Activated B cell treated with CpG ODN at 0.5 μM for 24 hours (primary cell): ENCODE data around the gene TTC9. TPM values are rescaled to one million over a fixed set of nuclear protein-coding genes. Genes with fewer than 3 reads are reported as not detected.

ENCODE experiments used
- ATAC-seq: fragments of 200-7000 bp; cut with Tn5 transposase; one replicate; pipeline ENCODE4 v1.10.0; 2021; ENCODE audit warnings: low read depth, mild to moderate bottlenecking, moderate library complexity
- CTCF ChIA-PET: fragments of 350-600 bp; sonication (Branson Sonifier 250); formaldehyde crosslinking; loops from one replicate; lab custom pipeline; 2021; ENCODE audit warnings: antibody characterized with exemption; lab: Charles Lee
- POLR2A ChIA-PET: fragments of 350-600 bp; sonication (Branson Sonifier 250); formaldehyde crosslinking; loops from one replicate; lab custom pipeline; 2021; ENCODE audit warnings: antibody characterized with exemption; lab: Charles Lee
- DNase-seq: peaks from one replicate; pipeline ENCODE4 v3.0.0; 2022
- H3K27ac Mint-ChIP-seq: one replicate; pipeline ENCODE4 v1.8.0; 2020; ENCODE audit warnings: mixed read lengths
- H3K27me3 Mint-ChIP-seq: one replicate; pipeline ENCODE4 v1.8.0; 2021; ENCODE audit warnings: mixed read lengths
- H3K36me3 Mint-ChIP-seq: one replicate; pipeline ENCODE4 v1.8.0; 2021; ENCODE audit warnings: low read depth, mixed read lengths
- H3K4me1 Mint-ChIP-seq: one replicate; pipeline ENCODE4 v1.8.0; 2021; ENCODE audit warnings: mixed read lengths
- H3K4me3 Mint-ChIP-seq: one replicate; pipeline ENCODE4 v1.8.0; 2020; ENCODE audit warnings: mild to moderate bottlenecking, mixed read lengths
- H3K9me3 Mint-ChIP-seq: one replicate; pipeline ENCODE4 v1.8.0; 2020; ENCODE audit warnings: mixed read lengths
- CTCF ChIP-seq: fragments of 200-600 bp; IDR thresholded peaks from one replicate; pipeline ENCODE4 v1.8.0; 2022; ENCODE audit warnings: antibody characterized with exemption, mild to moderate bottlenecking
- intact Hi-C: fragments of 100-400 bp; cut with micrococcal nuclease; formaldehyde crosslinking; loops from one replicate; pipeline ENCODE4 v1.15.1; 2024
- total RNA-seq: library from RNA; stranded (reverse); gene quantifications from 2 replicates; pipeline ENCODE4 v1.2.3, GENCODE V29; 2022

The TTC9 gene
- total RNA-seq, 1 donor from 2014 or later = 12.4 TPM

- no peaks in the 10 kb centered on the region for H3K36me3 Mint-ChIP-seq
- intact Hi-C loops = loop anchor here (1.0 to 10.0 kb wide), 9 partner anchors 45 to 895 kb away; partner anchors contain the start of genes MED6 and SYNJ2BP
- peak overlapping the region; percentile 5 for H3K4me3 Mint-ChIP-seq
- CTCF ChIA-PET = interaction anchor here (0.7 to 9.9 kb wide), 18 partner anchors 11 to 172 kb away, joined by 3 to 124 read pairs (median 6); partner anchors contain the start of gene TTC9
- no peaks in the 10 kb centered on the region for H3K27me3 Mint-ChIP-seq
- TF ChIP-seq CTCF = peak; percentile 87
- peaks cover 31% of the 10 kb centered on the region for H3K4me1 Mint-ChIP-seq
- H3K27ac Mint-ChIP-seq = peak overlapping the region; percentile 2
- peak; percentile 22 for DNase-seq
- no peaks in the 10 kb centered on the region for H3K9me3 Mint-ChIP-seq
- POLR2A ChIA-PET = interaction anchor here (0.7 to 1.5 kb wide), 5 partner anchors 64 to 113 kb away, joined by 3 to 8 read pairs (median 6); partner anchors contain the start of gene TTC9
- peak; percentile 47 for ATAC-seq
Measured at GRCh38 chr14:70714055-70714550, 72.4 kb downstream of the TTC9 start.

GRCh38 chr14:70716483-70716882, 74.8 kb downstream of the TTC9 start:
- H3K9me3 Mint-ChIP-seq = no peaks in the 10 kb centered on the region
- no peak overlapping the region for H3K27ac Mint-ChIP-seq
- no peaks in the 10 kb centered on the region for H3K27me3 Mint-ChIP-seq
- DNase-seq (no peak), ATAC-seq (no peak)
- ChIA-PET POLR2A (interaction anchor here (0.6 kb wide), 1 partner anchor 74 kb away, joined by 3 read pairs; no protein-coding TSS in a partner anchor), CTCF (interaction anchor here (1.5 to 9.9 kb wide), 2 partner anchors 10 to 94 kb away, joined by 5 to 124 read pairs; no protein-coding TSS in a partner anchor)
- no peak overlapping the region for H3K4me3 Mint-ChIP-seq
- no peaks in the 10 kb centered on the region for H3K36me3 Mint-ChIP-seq
- TF ChIP-seq CTCF = no peak
- peaks cover 17% of the 10 kb centered on the region for H3K4me1 Mint-ChIP-seq
- intact Hi-C loops = loop anchor here (10.0 kb wide), 1 partner anchor 302 kb away; the partner anchor contains the start of gene SYNJ2BP

- H3K9me3 Mint-ChIP-seq = no peaks in the 10 kb centered on the region
- ATAC-seq = no peak
- ChIA-PET CTCF (interaction anchor here (9.9 kb wide), 1 partner anchor 94 kb away, joined by 124 read pairs; no protein-coding TSS in a partner anchor), POLR2A (no interaction called here)
- peaks cover 13% of the 10 kb centered on the region for H3K4me1 Mint-ChIP-seq
- no peak overlapping the region for H3K27ac Mint-ChIP-seq
- DNase-seq = no peak
- no peaks in the 10 kb centered on the region for H3K36me3 Mint-ChIP-seq
- no peak for TF ChIP-seq CTCF
- no peak overlapping the region for H3K4me3 Mint-ChIP-seq
- intact Hi-C loops = loop anchor here (10.0 kb wide), 1 partner anchor 302 kb away; the partner anchor contains the start of gene SYNJ2BP
- no peaks in the 10 kb centered on the region for H3K27me3 Mint-ChIP-seq
Measured at GRCh38 chr14:70716958-70717357, 75.2 kb downstream of the TTC9 start.

GRCh38 chr14:70718383-70719118, 76.8 kb downstream of the TTC9 start:
- H3K27ac Mint-ChIP-seq = no peak overlapping the region
- H3K9me3 Mint-ChIP-seq = no peaks in the 10 kb centered on the region
- ChIA-PET POLR2A (no interaction called here), CTCF (interaction anchor here (2.2 kb wide), 1 partner anchor 99 kb away, joined by 6 read pairs; no protein-coding TSS in a partner anchor)
- H3K36me3 Mint-ChIP-seq = no peaks in the 10 kb centered on the region
- peaks cover 6% of the 10 kb centered on the region for H3K4me1 Mint-ChIP-seq
- no peak overlapping the region for H3K4me3 Mint-ChIP-seq
- TF ChIP-seq CTCF = no peak
- H3K27me3 Mint-ChIP-seq = no peaks in the 10 kb centered on the region
- no peak for DNase-seq
- no peak for ATAC-seq
- intact Hi-C loops = loop anchor here (10.0 kb wide), 1 partner anchor 304 kb away; the partner anchor contains the start of gene SYNJ2BP

- DNase-seq (no peak), ATAC-seq (no peak)
- Mint-ChIP-seq H3K36me3 (no peaks in the 10 kb centered on the region), H3K27ac (no peak overlapping the region), H3K4me1 (peaks cover 4% of the 10 kb centered on the region), H3K4me3 (no peak overlapping the region), H3K27me3 (no peaks in the 10 kb centered on the region), H3K9me3 (no peaks in the 10 kb centered on the region)
- CTCF ChIA-PET = interaction anchor here (0.9 kb wide), 1 partner anchor 9 kb away, joined by 3 read pairs; no protein-coding TSS in a partner anchor
- POLR2A ChIA-PET = interaction anchor here (1.2 kb wide), 1 partner anchor 88 kb away, joined by 3 read pairs; the partner anchor contains the start of gene MAP3K9
- no peak for TF ChIP-seq CTCF
- intact Hi-C loops = no loop called here
Measured at GRCh38 chr14:70721542-70721941, 79.8 kb downstream of the TTC9 start.
